ENCODE data around the gene STOX2.

DNA sequence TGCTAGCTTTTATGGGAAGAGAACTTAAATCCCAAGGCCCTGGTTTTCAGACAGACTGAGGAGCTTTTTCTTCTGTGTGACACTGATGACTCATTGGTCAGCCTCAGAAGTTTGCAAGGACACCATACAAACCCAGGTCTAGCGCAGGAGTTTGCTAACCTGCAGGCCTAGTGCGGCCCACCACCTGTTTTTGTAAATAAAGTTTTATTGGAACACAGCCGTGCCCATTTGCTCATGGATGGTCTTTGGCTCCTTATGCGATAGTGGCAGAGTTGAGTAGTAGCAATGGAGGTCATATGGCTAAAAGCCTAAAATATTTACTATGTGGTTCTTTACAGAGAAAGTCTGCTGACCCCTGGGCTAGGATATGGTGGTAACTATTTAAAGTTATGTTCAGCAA lies 98.3 kb downstream of the STOX2 start:
- TF ChIP-seq EZH2phosphoT487 (IDR thresholded peaks at IDR 0.05) = no peak
- TF ChIP-seq, protein P1, sequence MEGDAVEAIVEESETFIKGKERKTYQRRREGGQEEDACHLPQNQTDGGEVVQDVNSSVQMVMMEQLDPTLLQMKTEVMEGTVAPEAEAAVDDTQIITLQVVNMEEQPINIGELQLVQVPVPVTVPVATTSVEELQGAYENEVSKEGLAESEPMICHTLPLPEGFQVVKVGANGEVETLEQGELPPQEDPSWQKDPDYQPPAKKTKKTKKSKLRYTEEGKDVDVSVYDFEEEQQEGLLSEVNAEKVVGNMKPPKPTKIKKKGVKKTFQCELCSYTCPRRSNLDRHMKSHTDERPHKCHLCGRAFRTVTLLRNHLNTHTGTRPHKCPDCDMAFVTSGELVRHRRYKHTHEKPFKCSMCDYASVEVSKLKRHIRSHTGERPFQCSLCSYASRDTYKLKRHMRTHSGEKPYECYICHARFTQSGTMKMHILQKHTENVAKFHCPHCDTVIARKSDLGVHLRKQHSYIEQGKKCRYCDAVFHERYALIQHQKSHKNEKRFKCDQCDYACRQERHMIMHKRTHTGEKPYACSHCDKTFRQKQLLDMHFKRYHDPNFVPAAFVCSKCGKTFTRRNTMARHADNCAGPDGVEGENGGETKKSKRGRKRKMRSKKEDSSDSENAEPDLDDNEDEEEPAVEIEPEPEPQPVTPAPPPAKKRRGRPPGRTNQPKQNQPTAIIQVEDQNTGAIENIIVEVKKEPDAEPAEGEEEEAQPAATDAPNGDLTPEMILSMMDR (IDR thresholded peaks at IDR 0.05) = no peak

All from neural progenitor cell (in vitro differentiated cells).